Neuronal stem cell (in vitro differentiated cells): ENCODE data around the gene ZNF200.

Source experiments
- DNase-seq: peaks from one replicate; pipeline ENCODE4 v3.0.0-alpha.2; 2013; ENCODE audit warnings: low spot score
- H2AFZ ChIP-seq: one replicate; pipeline ENCODE4 v1.6.1; 2013; ENCODE audit warnings: mild to moderate bottlenecking, low read length, inconsistent platforms
- H2AK5ac ChIP-seq: 2 replicates; pipeline ENCODE4 v1.6.1; 2013; ENCODE audit warnings: low read depth, mild to moderate bottlenecking, inconsistent platforms, low read length, moderate library complexity, mixed read lengths
- H2BK120ac ChIP-seq: 2 replicates; pipeline ENCODE4 v1.6.1; 2013; ENCODE audit warnings: low read depth, mild to moderate bottlenecking, inconsistent platforms, low read length, moderate library complexity, mixed read lengths
- H2BK12ac ChIP-seq: one replicate; pipeline ENCODE4 v1.6.1; 2013; ENCODE audit warnings: low read length, inconsistent platforms
- H2BK15ac ChIP-seq: 2 replicates; pipeline ENCODE4 v1.6.1; 2013; ENCODE audit warnings: mild to moderate bottlenecking, low read length, inconsistent platforms, mixed read lengths
- H2BK5ac ChIP-seq: one replicate; pipeline ENCODE4 v1.6.1; 2013; ENCODE audit warnings: inconsistent platforms, mild to moderate bottlenecking, low read length, moderate library complexity
- H3K14ac ChIP-seq: one replicate; pipeline ENCODE4 v1.6.1; 2013; ENCODE audit warnings: low read length, inconsistent platforms
- H3K18ac ChIP-seq: 2 replicates; pipeline ENCODE4 v1.6.1; 2013; ENCODE audit warnings: low read length, inconsistent platforms
- H3K23ac ChIP-seq: 2 replicates; pipeline ENCODE4 v1.6.1; 2013; ENCODE audit warnings: low read depth, mild to moderate bottlenecking, mixed read lengths, low read length, inconsistent platforms; ENCODE audit not compliant: poor library complexity
- H3K27ac ChIP-seq: replicated peaks from 3 replicates; pipeline ENCODE4 v1.5.1; 2013; ENCODE audit warnings: low read length, inconsistent platforms
- H3K27me3 ChIP-seq, 3 experiments: 2 replicates each; pipeline ENCODE4 v1.6.1; 2013; ENCODE audit warnings: low read length in 3 of 3, mild to moderate bottlenecking in 2 of 3, inconsistent platforms in 1 of 3, low read depth in 1 of 3, mixed read lengths in 1 of 3, moderate library complexity in 1 of 3; ENCODE audit not compliant: control insufficient read depth in 3 of 3, insufficient read depth in 3 of 3
- H3K36me3 ChIP-seq, 2 donors: replicated peaks in 1 of 2; 2 replicates each; pipeline ENCODE4 v1.6.1; 2013; ENCODE audit warnings: low read length in 2 of 2; ENCODE audit not compliant: control insufficient read depth in 2 of 2, insufficient read depth in 2 of 2
- H3K4ac ChIP-seq: 2 replicates; pipeline ENCODE4 v1.6.1; 2013; ENCODE audit warnings: inconsistent platforms, mild to moderate bottlenecking, low read length, moderate library complexity
- H3K4me1 ChIP-seq, 2 donors: 1 replicate in 1 of 2; 2 replicates in 1 of 2; pipeline ENCODE4 v1.6.1; 2013; ENCODE audit warnings: low read length in 2 of 2, low read depth in 1 of 2; ENCODE audit not compliant: control insufficient read depth in 2 of 2, insufficient read depth in 1 of 2
- H3K4me2 ChIP-seq: one replicate; pipeline ENCODE4 v1.6.1; 2013; ENCODE audit warnings: mild to moderate bottlenecking, low read length, inconsistent platforms; ENCODE audit not compliant: insufficient read depth, poor library complexity, severe bottlenecking
- H3K4me3 ChIP-seq, 2 donors: 2 replicates each; pipeline ENCODE4 v1.5.1; 2013; ENCODE audit warnings: low read length in 2 of 2, mild to moderate bottlenecking in 2 of 2, inconsistent platforms in 1 of 2, moderate library complexity in 1 of 2
- H3K79me1 ChIP-seq: one replicate; pipeline ENCODE4 v1.6.1; 2013; ENCODE audit warnings: low read depth, mild to moderate bottlenecking, inconsistent platforms, low read length, moderate library complexity
- H3K9ac ChIP-seq: one replicate; pipeline ENCODE4 v1.6.1; 2013; ENCODE audit warnings: mild to moderate bottlenecking, low read depth, low read length, inconsistent platforms; ENCODE audit not compliant: poor library complexity
- H3K9me3 ChIP-seq, 2 donors: replicated peaks in 1 of 2; 2 replicates each; pipeline versions ENCODE3 to v1.6.1; 2013; ENCODE audit warnings: low read length in 2 of 2, mild to moderate bottlenecking in 2 of 2, inconsistent platforms in 1 of 2, low read depth in 1 of 2, mixed read lengths in 1 of 2, moderate library complexity in 1 of 2; ENCODE audit not compliant: control insufficient read depth in 2 of 2, insufficient read depth in 1 of 2
- H4K8ac ChIP-seq: one replicate; pipeline ENCODE4 v1.6.1; 2013; ENCODE audit warnings: low read depth, mild to moderate bottlenecking, inconsistent platforms, low read length, moderate library complexity
- H4K91ac ChIP-seq: one replicate; pipeline ENCODE4 v1.6.1; 2013; ENCODE audit warnings: low read length, low read depth, mild to moderate bottlenecking, inconsistent platforms; ENCODE audit not compliant: poor library complexity
- WGBS, 2 donors: extraction: QIAGEN DNeasy Blood & Tissue Kit; methylation state at CpG; one replicate each; pipeline ENCODE4 v1.1.7; 2013; ENCODE audit warnings: missing lambda C conversion rate in 2 of 2, mixed read lengths in 1 of 2; ENCODE audit not compliant: insufficient read length in 2 of 2, insufficient replicate concordance in 1 of 2; ENCODE audit errors: extremely low coverage in 2 of 2; 5-methylcytosine and 5-hydroxymethylcytosine counted together

The ZNF200 gene

DNA sequence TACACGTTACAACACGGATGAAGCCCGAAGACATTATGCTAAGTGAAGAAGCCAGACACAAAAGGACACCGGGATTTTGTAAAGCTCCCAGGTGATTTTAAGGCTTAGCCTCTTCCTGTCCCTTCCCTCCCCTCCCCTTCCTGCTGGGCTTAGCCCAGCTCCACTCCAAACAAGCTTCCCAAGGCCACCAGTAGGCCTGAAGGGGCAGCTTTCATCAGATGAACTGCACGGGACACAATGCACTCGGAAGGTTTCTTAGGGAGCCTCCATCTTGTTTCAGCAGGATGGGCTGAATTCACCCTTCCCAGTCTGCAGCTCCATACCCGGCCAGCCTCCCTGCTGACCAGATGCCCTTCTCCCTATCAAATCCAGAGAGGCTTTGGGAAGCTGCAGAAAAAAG lies 11.0 kb upstream of the ZNF200 start:
- H3K36me3 ChIP-seq: no peaks in the 10 kb centered on the region
- no peak overlapping the region for H3K4ac ChIP-seq
- no peak overlapping the region for H4K91ac ChIP-seq
- no peak overlapping the region for H2BK5ac ChIP-seq
- H3K9me3 ChIP-seq: peaks cover 0 to 22% of the 10 kb centered on the region in 2 donors
- no peak overlapping the region for H3K27ac ChIP-seq
- H3K4me2 ChIP-seq: no peak overlapping the region
- H3K14ac ChIP-seq: no peak overlapping the region
- no CpG with 5 or more reads among the region's 7 CpGs for WGBS, 2 donors
- H2BK120ac ChIP-seq: no peak overlapping the region
- H2BK12ac ChIP-seq: no peak overlapping the region
- H3K4me3 ChIP-seq: peak overlapping the region in 1 of 2 donors; percentile 18
- H3K79me1 ChIP-seq: no peaks in the 10 kb centered on the region
- H3K23ac ChIP-seq: no peak overlapping the region
- no peak overlapping the region for H3K18ac ChIP-seq
- H2AK5ac ChIP-seq: no peak overlapping the region
- H3K9ac ChIP-seq: no peak overlapping the region
- H2BK15ac ChIP-seq: no peak overlapping the region
- H3K4me1 ChIP-seq: no peaks in the 10 kb centered on the region
- no peak for DNase-seq
- no peak overlapping the region for H4K8ac ChIP-seq
- H2AFZ ChIP-seq: peak overlapping the region; percentile 61
- H3K27me3 ChIP-seq: peaks cover 0 to 62% (median 0%) of the 10 kb centered on the region in 3 experiments

DNA sequence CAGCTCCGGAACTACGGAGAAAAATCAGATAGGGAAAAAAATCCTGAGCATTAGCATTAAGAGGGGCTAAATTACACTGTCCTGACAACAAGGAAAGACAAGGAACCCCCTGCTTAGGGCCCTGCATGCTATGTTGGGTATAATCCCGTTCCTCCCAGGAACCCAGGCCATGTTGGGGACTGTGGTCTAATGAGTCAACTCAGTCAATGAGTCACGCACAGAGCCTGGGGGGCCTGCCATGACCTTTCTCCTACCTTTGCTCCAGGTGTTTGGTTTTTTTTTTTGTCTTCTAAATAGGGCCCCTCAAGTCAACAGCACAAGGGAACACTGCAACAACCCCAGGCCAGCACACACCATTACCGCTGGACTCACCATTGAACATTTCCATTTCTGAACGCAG lies 8.9 kb upstream of the ZNF200 start:
- H2AFZ ChIP-seq: no peak overlapping the region
- WGBS, 2 donors: no CpG with 5 or more reads among the region's 6 CpGs
- H2BK5ac ChIP-seq: peak overlapping the region; percentile 11
- no peaks in the 10 kb centered on the region for H3K36me3 ChIP-seq
- no peak overlapping the region for H3K4me3 ChIP-seq
- no peaks in the 10 kb centered on the region for H3K4me1 ChIP-seq
- H4K8ac ChIP-seq: no peak overlapping the region
- no peaks in the 10 kb centered on the region for H3K79me1 ChIP-seq
- H3K23ac ChIP-seq: no peak overlapping the region
- H3K14ac ChIP-seq: no peak overlapping the region
- H3K18ac ChIP-seq: no peak overlapping the region
- H2BK120ac ChIP-seq: no peak overlapping the region
- no peak overlapping the region for H2BK15ac ChIP-seq
- no peak overlapping the region for H4K91ac ChIP-seq
- H3K27me3 ChIP-seq: peaks cover 0 to 48% (median 0%) of the 10 kb centered on the region in 3 experiments
- no peak overlapping the region for H3K4ac ChIP-seq
- H3K9me3 ChIP-seq: peaks cover 0 to 21% of the 10 kb centered on the region in 2 donors
- no peak overlapping the region for H2AK5ac ChIP-seq
- H3K4me2 ChIP-seq: no peak overlapping the region
- no peak overlapping the region for H3K27ac ChIP-seq
- H2BK12ac ChIP-seq: no peak overlapping the region
- no peak overlapping the region for H3K9ac ChIP-seq
- DNase-seq: no peak

DNA sequence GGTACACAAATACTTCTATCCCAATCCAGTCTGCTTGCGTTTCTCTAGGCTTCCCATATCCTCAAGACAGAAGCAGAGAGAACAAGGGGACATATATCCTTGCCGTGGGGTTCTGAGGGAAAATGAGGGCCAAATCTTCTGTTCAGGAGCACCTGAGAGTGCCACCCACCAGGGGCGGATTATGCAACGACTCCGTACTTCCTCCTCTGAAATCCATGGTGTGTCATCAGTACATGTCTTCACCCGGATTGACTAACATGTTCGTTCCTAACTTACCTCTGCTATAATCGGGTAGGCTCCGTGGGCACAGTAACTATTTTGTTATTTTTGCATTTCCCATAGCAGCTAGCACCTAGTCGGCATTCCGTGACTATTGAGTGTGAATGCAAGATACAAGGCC lies 7.8 kb upstream of the ZNF200 start:
- no peak overlapping the region for H3K4ac ChIP-seq
- H2BK12ac ChIP-seq: no peak overlapping the region
- no peak overlapping the region for H4K8ac ChIP-seq
- H3K18ac ChIP-seq: no peak overlapping the region
- H3K4me1 ChIP-seq: no peaks in the 10 kb centered on the region
- no peak overlapping the region for H3K14ac ChIP-seq
- H2BK5ac ChIP-seq: no peak overlapping the region
- peaks cover 0 to 21% of the 10 kb centered on the region in 2 donors for H3K9me3 ChIP-seq
- H2AK5ac ChIP-seq: no peak overlapping the region
- no peak overlapping the region for H2BK15ac ChIP-seq
- no peak overlapping the region for H3K4me2 ChIP-seq
- H3K79me1 ChIP-seq: no peaks in the 10 kb centered on the region
- H2BK120ac ChIP-seq: no peak overlapping the region
- peaks cover 0 to 41% (median 0%) of the 10 kb centered on the region in 3 experiments for H3K27me3 ChIP-seq
- no peak overlapping the region for H3K9ac ChIP-seq
- H3K36me3 ChIP-seq: no peaks in the 10 kb centered on the region
- no peak overlapping the region for H3K4me3 ChIP-seq
- H3K23ac ChIP-seq: no peak overlapping the region
- WGBS, 2 donors: no CpG with 5 or more reads among the region's 11 CpGs
- no peak overlapping the region for H4K91ac ChIP-seq
- no peak overlapping the region for H3K27ac ChIP-seq
- DNase-seq: no peak
- H2AFZ ChIP-seq: no peak overlapping the region

DNA sequence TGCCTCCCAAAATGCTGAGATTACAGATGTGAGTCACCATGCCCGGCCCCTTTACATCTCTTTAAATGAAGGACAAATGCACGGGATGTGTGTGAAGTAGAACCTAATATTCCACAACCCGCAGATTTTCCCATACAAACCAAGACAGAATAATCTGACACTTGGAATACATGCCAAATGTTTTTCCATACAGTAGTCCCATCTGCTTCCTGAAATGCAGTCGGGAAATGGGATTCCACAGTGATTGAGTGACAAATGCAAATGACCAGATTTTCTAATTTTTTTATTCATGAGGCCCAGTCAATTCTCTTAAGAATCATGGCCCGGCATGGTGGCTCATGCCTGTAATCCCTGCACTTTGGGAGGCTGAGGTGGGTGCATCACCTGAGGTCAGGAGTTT lies 6.8 kb upstream of the ZNF200 start:
- peaks cover 0 to 17% of the 10 kb centered on the region in 2 donors for H3K9me3 ChIP-seq
- no peak overlapping the region for H2BK12ac ChIP-seq
- H2AK5ac ChIP-seq: no peak overlapping the region
- no peak overlapping the region for H3K4me2 ChIP-seq
- H3K23ac ChIP-seq: no peak overlapping the region
- no peak overlapping the region for H3K18ac ChIP-seq
- no peak for DNase-seq
- H2AFZ ChIP-seq: no peak overlapping the region
- no peak overlapping the region for H4K8ac ChIP-seq
- no peaks in the 10 kb centered on the region for H3K36me3 ChIP-seq
- no peak overlapping the region for H3K4me3 ChIP-seq
- no peak overlapping the region for H3K27ac ChIP-seq
- WGBS, 2 donors: no CpG with 5 or more reads among the region's 5 CpGs
- H3K14ac ChIP-seq: no peak overlapping the region
- H3K27me3 ChIP-seq: peaks cover 0 to 34% (median 0%) of the 10 kb centered on the region in 3 experiments
- H4K91ac ChIP-seq: no peak overlapping the region
- no peak overlapping the region for H2BK5ac ChIP-seq
- H3K79me1 ChIP-seq: no peaks in the 10 kb centered on the region
- no peak overlapping the region for H3K4ac ChIP-seq
- H2BK120ac ChIP-seq: no peak overlapping the region
- no peak overlapping the region for H3K9ac ChIP-seq
- no peak overlapping the region for H2BK15ac ChIP-seq
- no peaks in the 10 kb centered on the region for H3K4me1 ChIP-seq
